ENCODE measurements around the gene TOMM40L.
"Not testable (repeated sequence)": the region's sequence is repeated elsewhere in the genome, so short reads cannot be mapped to it uniquely, and the experiment has no call there.

TOMM40L gene

GRCh38 chr1:161220002-161220401, 5.9 kb upstream of the TOMM40L start:
- Histone ChIP-seq H3K9me3 (ENCODE audit: control insufficient read depth in 2 of 2, low read length in 2 of 2) (no peaks in the 10 kb centered on the region), H3K9ac (ENCODE audit: low read depth in 1 of 2, low read length in 2 of 2) (no peak overlapping the region), H3K36me3 (ENCODE audit: control insufficient read depth in 2 of 2, insufficient read depth in 2 of 2, low read length in 2 of 2) (no peaks in the 10 kb centered on the region), H3K27ac (ENCODE audit: low read depth in 2 of 2, low read length in 2 of 2) (no peak overlapping the region), H3K27me3 (ENCODE audit: control insufficient read depth in 2 of 2, insufficient read depth in 2 of 2, low read length in 2 of 2) (no peaks in the 10 kb centered on the region), H3K4me3 (ENCODE audit: low read length in 2 of 2) (no peak overlapping the region), H3K4me1 (ENCODE audit: control insufficient read depth in 2 of 2, insufficient read depth in 2 of 2, low read length in 2 of 2) (peaks cover 0 to 3% of the 10 kb centered on the region in 2 donors)

GRCh38 chr1:161222175-161223019, 3.5 kb upstream of the TOMM40L start:
- Histone ChIP-seq H3K4me1 (ENCODE audit: control insufficient read depth in 2 of 2, insufficient read depth in 2 of 2, low read length in 2 of 2) (peaks cover 17 to 18% of the 10 kb centered on the region in 2 donors), H3K4me3 (ENCODE audit: low read length in 2 of 2) (no peak overlapping the region), H3K36me3 (ENCODE audit: control insufficient read depth in 2 of 2, insufficient read depth in 2 of 2, low read length in 2 of 2) (no peaks in the 10 kb centered on the region), H3K9ac (ENCODE audit: low read depth in 1 of 2, low read length in 2 of 2) (no peak overlapping the region), H3K9me3 (ENCODE audit: control insufficient read depth in 2 of 2, low read length in 2 of 2) (no peaks in the 10 kb centered on the region), H3K27me3 (ENCODE audit: control insufficient read depth in 2 of 2, insufficient read depth in 2 of 2, low read length in 2 of 2) (no peaks in the 10 kb centered on the region), H3K27ac (ENCODE audit: low read depth in 2 of 2, low read length in 2 of 2) (no peak overlapping the region)

DNA sequence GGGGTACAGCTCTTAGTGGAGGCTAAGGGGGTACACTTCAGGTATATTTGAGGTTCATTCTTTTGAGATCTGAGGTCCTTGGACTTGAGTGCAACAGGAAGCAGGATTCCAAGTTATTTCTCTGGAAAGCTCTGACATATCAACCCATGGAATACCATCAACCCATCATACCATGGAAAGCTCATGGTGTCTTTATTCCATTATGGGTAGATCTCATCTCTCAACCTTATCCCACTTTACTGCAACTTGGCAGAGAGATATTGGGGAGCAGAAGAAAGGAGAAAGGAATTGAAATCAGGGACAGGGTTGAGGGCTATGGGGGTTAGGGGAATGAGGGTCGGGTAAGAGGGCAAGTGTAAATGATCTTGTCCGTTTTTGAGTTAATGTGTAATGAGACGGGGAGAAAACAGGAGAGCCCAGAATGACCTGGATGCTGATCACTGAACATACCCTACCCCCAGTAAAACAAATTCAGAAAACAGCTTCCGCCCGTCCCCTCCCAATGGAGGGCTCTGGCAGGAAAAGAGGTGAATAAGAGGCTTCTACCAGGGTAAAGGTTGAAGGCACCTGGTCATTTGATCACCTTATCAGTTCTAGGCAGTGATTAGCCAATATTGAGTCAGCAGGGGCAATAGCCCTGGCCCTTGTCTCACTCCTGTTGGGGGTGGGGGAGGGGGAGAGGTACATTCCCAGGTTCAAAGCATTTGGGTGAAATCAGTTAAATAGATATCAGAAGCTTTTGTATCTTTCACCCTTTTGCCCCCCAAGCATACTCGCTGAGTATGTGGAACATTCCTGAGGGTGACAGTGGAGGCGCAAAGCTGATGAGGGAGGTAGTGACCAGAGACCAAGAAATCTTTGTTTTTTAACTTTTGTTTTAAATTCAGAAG, 1.8 kb upstream of the TOMM40L start:
- no peak overlapping the region for H3K4me3 ChIP-seq (ENCODE audit: low read length in 2 of 2)

GRCh38 chr1:161224695-161225087, 1.2 kb upstream of the TOMM40L start:
- peaks cover 15% of the 10 kb centered on the region in 2 donors for H3K36me3 ChIP-seq (ENCODE audit: control insufficient read depth in 2 of 2, insufficient read depth in 2 of 2, low read length in 2 of 2)
- H3K9me3 ChIP-seq (ENCODE audit: control insufficient read depth in 2 of 2, low read length in 2 of 2); H3K27me3 ChIP-seq (ENCODE audit: control insufficient read depth in 2 of 2, insufficient read depth in 2 of 2, low read length in 2 of 2); H3K27ac ChIP-seq (ENCODE audit: low read depth in 2 of 2, low read length in 2 of 2); H3K9ac ChIP-seq (ENCODE audit: low read depth in 1 of 2, low read length in 2 of 2); H3K4me3 ChIP-seq (ENCODE audit: low read length in 2 of 2): not testable (repeated sequence)
- H3K4me1 ChIP-seq (ENCODE audit: control insufficient read depth in 2 of 2, insufficient read depth in 2 of 2, low read length in 2 of 2), result peaks cover 17 to 21% of the 10 kb centered on the region in 2 donors

More for the DNA sequence above, 1.8 kb upstream of the TOMM40L start:
- no peak overlapping the region for H3K9ac ChIP-seq (ENCODE audit: low read depth in 1 of 2, low read length in 2 of 2)
- no peaks in the 10 kb centered on the region for H3K9me3 ChIP-seq (ENCODE audit: control insufficient read depth in 2 of 2, low read length in 2 of 2)
- no peaks in the 10 kb centered on the region for H3K27me3 ChIP-seq (ENCODE audit: control insufficient read depth in 2 of 2, insufficient read depth in 2 of 2, low read length in 2 of 2)
- no peak overlapping the region for H3K27ac ChIP-seq (ENCODE audit: low read depth in 2 of 2, low read length in 2 of 2)
- H3K4me1 ChIP-seq (ENCODE audit: control insufficient read depth in 2 of 2, insufficient read depth in 2 of 2, low read length in 2 of 2), result peaks cover 17 to 21% of the 10 kb centered on the region in 2 donors
- H3K36me3 ChIP-seq (ENCODE audit: control insufficient read depth in 2 of 2, insufficient read depth in 2 of 2, low read length in 2 of 2), result peaks cover 8 to 9% of the 10 kb centered on the region in 2 donors

- Histone ChIP-seq H3K4me1 (ENCODE audit: control insufficient read depth in 2 of 2, insufficient read depth in 2 of 2, low read length in 2 of 2) (peaks cover 17 to 21% of the 10 kb centered on the region in 2 donors), H3K27ac (ENCODE audit: low read depth in 2 of 2, low read length in 2 of 2) (peak overlapping the region; percentile 53 to 63), H3K36me3 (ENCODE audit: control insufficient read depth in 2 of 2, insufficient read depth in 2 of 2, low read length in 2 of 2) (peaks cover 17 to 18% of the 10 kb centered on the region in 2 donors), H3K9me3 (ENCODE audit: control insufficient read depth in 2 of 2, low read length in 2 of 2) (no peaks in the 10 kb centered on the region), H3K9ac (ENCODE audit: low read depth in 1 of 2, low read length in 2 of 2) (peak overlapping the region in 1 of 2 donors; percentile 7), H3K4me3 (ENCODE audit: low read length in 2 of 2) (peak overlapping the region; percentile 21 to 45), H3K27me3 (ENCODE audit: control insufficient read depth in 2 of 2, insufficient read depth in 2 of 2, low read length in 2 of 2) (no peaks in the 10 kb centered on the region)
These were observed 704 bp upstream of the TOMM40L start for GRCh38 chr1:161225178-161225533.

DNA sequence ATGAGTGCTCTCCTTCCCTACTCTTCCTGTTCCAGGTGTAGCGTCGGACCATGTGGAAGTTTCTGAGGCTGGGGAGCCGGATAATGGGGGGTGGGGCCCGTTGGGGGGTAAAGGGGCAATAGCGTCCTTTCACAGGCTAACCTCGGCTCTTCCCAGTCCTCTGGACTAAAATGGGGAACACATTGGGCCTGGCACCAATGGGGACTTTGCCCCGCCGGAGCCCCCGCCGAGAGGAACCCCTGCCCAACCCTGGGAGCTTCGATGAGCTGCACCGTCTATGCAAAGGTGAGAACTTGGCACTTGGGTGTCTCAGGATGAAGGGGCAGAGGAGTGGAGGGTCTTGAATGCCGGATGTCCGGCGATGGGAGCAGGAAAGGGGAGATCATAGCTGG, 456 bp downstream of the TOMM40L start:
- peaks cover 17 to 21% of the 10 kb centered on the region in 2 donors for H3K4me1 ChIP-seq (ENCODE audit: control insufficient read depth in 2 of 2, insufficient read depth in 2 of 2, low read length in 2 of 2)
- H3K4me3 ChIP-seq (ENCODE audit: low read length in 2 of 2), result peak overlapping the region; percentile 95 to 98
- H3K27me3 ChIP-seq (ENCODE audit: control insufficient read depth in 2 of 2, insufficient read depth in 2 of 2, low read length in 2 of 2), result no peaks in the 10 kb centered on the region
- H3K9ac ChIP-seq (ENCODE audit: low read depth in 1 of 2, low read length in 2 of 2), result peak overlapping the region; percentile 76 to 88
- peak overlapping the region; percentile 66 to 68 for H3K27ac ChIP-seq (ENCODE audit: low read depth in 2 of 2, low read length in 2 of 2)
- peaks cover 20 to 22% of the 10 kb centered on the region in 2 donors for H3K36me3 ChIP-seq (ENCODE audit: control insufficient read depth in 2 of 2, insufficient read depth in 2 of 2, low read length in 2 of 2)
- no peaks in the 10 kb centered on the region for H3K9me3 ChIP-seq (ENCODE audit: control insufficient read depth in 2 of 2, low read length in 2 of 2)

DNA sequence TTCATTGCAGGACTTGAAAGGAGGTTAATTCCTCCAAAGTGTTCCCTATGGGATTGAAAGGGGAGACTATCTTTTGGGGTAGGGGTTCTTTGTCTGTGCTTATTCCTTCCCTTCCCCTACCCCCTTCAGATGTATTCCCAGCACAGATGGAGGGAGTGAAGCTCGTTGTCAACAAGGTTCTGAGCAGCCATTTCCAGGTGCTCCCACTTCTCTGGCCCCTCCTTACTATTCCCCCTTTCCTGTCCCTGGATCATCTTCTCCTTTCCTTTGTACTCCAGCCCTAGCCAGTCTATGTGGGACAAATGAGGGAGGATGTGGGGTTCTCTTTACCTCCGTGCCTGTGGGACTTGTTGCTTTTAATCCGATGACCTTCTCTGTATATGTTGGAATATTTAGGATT, 899 bp downstream of the TOMM40L start:
- Histone ChIP-seq H3K9me3 (ENCODE audit: control insufficient read depth in 2 of 2, low read length in 2 of 2) (no peaks in the 10 kb centered on the region), H3K27ac (ENCODE audit: low read depth in 2 of 2, low read length in 2 of 2) (no peak overlapping the region)

GRCh38 chr1:161227196-161227871, 1.5 kb downstream of the TOMM40L start:
- H3K4me3 ChIP-seq (ENCODE audit: low read length in 2 of 2), result peak overlapping the region; percentile 67 to 95
- no peaks in the 10 kb centered on the region for H3K27me3 ChIP-seq (ENCODE audit: control insufficient read depth in 2 of 2, insufficient read depth in 2 of 2, low read length in 2 of 2)
- H3K9ac ChIP-seq (ENCODE audit: low read depth in 1 of 2, low read length in 2 of 2), result no peak overlapping the region
- peaks cover 20 to 22% of the 10 kb centered on the region in 2 donors for H3K36me3 ChIP-seq (ENCODE audit: control insufficient read depth in 2 of 2, insufficient read depth in 2 of 2, low read length in 2 of 2)
- H3K9me3 ChIP-seq (ENCODE audit: control insufficient read depth in 2 of 2, low read length in 2 of 2), result no peaks in the 10 kb centered on the region
- peak overlapping the region; percentile 33 to 38 for H3K27ac ChIP-seq (ENCODE audit: low read depth in 2 of 2, low read length in 2 of 2)
- H3K4me1 ChIP-seq (ENCODE audit: control insufficient read depth in 2 of 2, insufficient read depth in 2 of 2, low read length in 2 of 2), result peaks cover 17 to 21% of the 10 kb centered on the region in 2 donors

More for the DNA sequence above, 899 bp downstream of the TOMM40L start:
- H3K27me3 ChIP-seq (ENCODE audit: control insufficient read depth in 2 of 2, insufficient read depth in 2 of 2, low read length in 2 of 2), result no peaks in the 10 kb centered on the region
- H3K9ac ChIP-seq (ENCODE audit: low read depth in 1 of 2, low read length in 2 of 2), result peak overlapping the region in 1 of 2 donors; percentile 88
- peak overlapping the region; percentile 95 to 98 for H3K4me3 ChIP-seq (ENCODE audit: low read length in 2 of 2)
- peaks cover 17 to 21% of the 10 kb centered on the region in 2 donors for H3K4me1 ChIP-seq (ENCODE audit: control insufficient read depth in 2 of 2, insufficient read depth in 2 of 2, low read length in 2 of 2)
- H3K36me3 ChIP-seq (ENCODE audit: control insufficient read depth in 2 of 2, insufficient read depth in 2 of 2, low read length in 2 of 2), result peaks cover 20 to 22% of the 10 kb centered on the region in 2 donors

DNA sequence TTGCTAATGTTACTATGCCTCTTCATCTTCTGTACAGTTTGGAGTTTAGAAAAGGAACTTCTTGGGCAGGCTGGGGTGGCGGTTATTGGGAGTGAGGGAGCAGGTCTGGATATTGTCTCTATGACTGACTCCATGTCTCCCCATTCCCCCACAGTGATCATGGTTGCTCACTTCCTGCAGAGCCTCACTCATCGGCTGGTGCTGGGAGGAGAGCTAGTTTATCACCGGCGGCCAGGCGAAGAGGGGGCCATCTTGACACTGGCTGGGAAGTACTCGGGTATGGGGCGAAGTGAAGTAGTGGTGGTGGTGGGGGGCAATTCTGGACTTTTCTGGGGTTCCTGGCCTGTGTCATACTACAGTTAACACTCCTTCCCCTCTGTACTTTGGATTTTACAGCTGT, 2.2 kb downstream of the TOMM40L start:
- peak overlapping the region in 1 of 2 donors; percentile 67 for H3K4me3 ChIP-seq (ENCODE audit: low read length in 2 of 2)
- H3K9ac ChIP-seq (ENCODE audit: low read depth in 1 of 2, low read length in 2 of 2), result no peak overlapping the region
- H3K27me3 ChIP-seq (ENCODE audit: control insufficient read depth in 2 of 2, insufficient read depth in 2 of 2, low read length in 2 of 2), result no peaks in the 10 kb centered on the region
- H3K27ac ChIP-seq (ENCODE audit: low read depth in 2 of 2, low read length in 2 of 2), result no peak overlapping the region
- peaks cover 17 to 21% of the 10 kb centered on the region in 2 donors for H3K4me1 ChIP-seq (ENCODE audit: control insufficient read depth in 2 of 2, insufficient read depth in 2 of 2, low read length in 2 of 2)
- H3K9me3 ChIP-seq (ENCODE audit: control insufficient read depth in 2 of 2, low read length in 2 of 2), result no peaks in the 10 kb centered on the region
- H3K36me3 ChIP-seq (ENCODE audit: control insufficient read depth in 2 of 2, insufficient read depth in 2 of 2, low read length in 2 of 2), result peaks cover 20 to 22% of the 10 kb centered on the region in 2 donors
